Right lobe of liver (tissue), 6 donors: ENCODE data around the gene MTCH2. TPM values are rescaled to one million over a fixed set of nuclear protein-coding genes. Genes with fewer than 3 reads are reported as not detected.

Source experiments
- ATAC-seq, 4 donors: fragments of 200-7000 bp; cut with Tn5 transposase; one replicate each; pipeline ENCODE4 v1.9.1; 2020; ENCODE audit warnings: mild to moderate bottlenecking in 4 of 4, moderate library complexity in 4 of 4
- DNase-seq, 3 donors: peaks; one replicate each; pipeline ENCODE4 v3.0.0-alpha.2; 2020
- H3K27ac ChIP-seq, 3 donors: fragments of 200-600 bp; one replicate each; pipeline ENCODE4 v1.8.0; 2022
- H3K27me3 ChIP-seq, 2 donors: fragments of 200-600 bp; one replicate each; pipeline ENCODE4 v1.8.0; 2022
- H3K36me3 ChIP-seq, 4 donors: fragments of 200-600 bp; sonication (generic) in 1 of 4; one replicate each; pipeline versions ENCODE4 v1.5.1 to v1.8.0; 2017 to 2022; ENCODE audit warnings: control low read depth in 1 of 4
- H3K4me1 ChIP-seq, 4 donors: fragments of 200-600 bp; sonication (generic) in 1 of 4; one replicate each; pipeline versions ENCODE4 v1.5.1 to v1.8.0; 2017 to 2022; ENCODE audit warnings: control low read depth in 1 of 4
- H3K4me3 ChIP-seq, 3 donors: fragments of 200-600 bp; one replicate each; pipeline ENCODE4 v1.8.0; 2022
- H3K9me3 ChIP-seq, 4 donors: fragments of 200-600 bp; sonication (generic) in 1 of 4; one replicate each; pipeline versions ENCODE4 v1.5.1 to v1.8.0; 2017 to 2022; ENCODE audit warnings: control low read depth in 1 of 4
- POLR2A ChIP-seq: fragments of 450-650 bp; IDR thresholded peaks from one replicate; pipeline ENCODE4 v1.6.1; 2017; ENCODE audit warnings: antibody characterized with exemption, mild to moderate bottlenecking
- WGBS: methylation state at CpG from one replicate; pipeline ENCODE4 v1.1.6; 2018; ENCODE audit warnings: low coverage, low lambda C conversion rate; ENCODE audit not compliant: insufficient coverage; ENCODE audit errors: missing lambda C conversion rate; 5-methylcytosine and 5-hydroxymethylcytosine counted together
- intact Hi-C, 2 donors: fragments of 100-400 bp; cut with DNase I; formaldehyde crosslinking; loops; one replicate each; pipeline versions ENCODE4 v1.11.2 to v1.14.1; 2022
- total RNA-seq, 6 experiments: library from RNA; depleted of rRNA in 2 of 6; stranded (reverse); fragments of >200 nt in 2 of 6; fragmentation: NEBNext Ultra II Directional in 3 of 6; extraction: Animal tissue kit (Norgen Biotek cat#: 25700) in 3 of 6; gene quantifications; one replicate each; pipeline versions ENCODE4 v1.1.0 to v1.2.4, GENCODE V29; 2016 to 2023
- TF ChIP-seq, protein P1 (sequence below), 4 donors: fragments of 200-600 bp in 3 of 4; fragments of 450-650 bp in 1 of 4; IDR thresholded peaks; one replicate each; pipeline versions ENCODE4 v1.5.1 to v1.8.0; 2016 to 2022; ENCODE audit warnings: antibody characterized with exemption in 4 of 4, mild to moderate bottlenecking in 2 of 4
- donor health status: DM: no; HTN: yes; CAD: no.
- donor health status: DM: no; HTN: no; CAD: no.
- donor health status: DM: no; HTN: no; CAD: no.
- donor health status: DM: no; HTN: yes; CAD: no.
- donor health status: DM: no; HTN: yes; CAD: no.

Gene MTCH2
- total RNA-seq, 6 experiments from 2014 or later = 123 to 179 (median 135) TPM

DNA sequence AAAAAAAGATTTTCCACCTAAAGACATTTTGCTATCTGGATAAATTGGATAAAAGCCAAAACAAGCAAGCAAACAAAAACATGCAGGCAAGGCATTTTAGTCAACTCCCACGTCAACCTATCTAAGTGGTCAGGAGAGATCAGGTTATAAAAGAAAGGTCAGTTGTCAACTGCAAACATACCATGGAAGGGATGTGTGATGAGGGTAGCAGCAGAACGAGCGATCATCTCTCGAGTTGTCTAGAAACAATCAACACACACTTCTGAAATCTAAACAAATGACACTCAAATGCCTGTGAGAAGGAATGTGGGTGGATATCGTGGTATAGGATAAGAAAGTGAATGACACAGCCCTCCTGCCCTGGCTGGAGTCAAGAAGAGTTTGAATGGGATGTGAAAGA lies 10.9 kb downstream of the MTCH2 start:
- no peak for TF ChIP-seq POLR2A
- TF ChIP-seq, protein P1, sequence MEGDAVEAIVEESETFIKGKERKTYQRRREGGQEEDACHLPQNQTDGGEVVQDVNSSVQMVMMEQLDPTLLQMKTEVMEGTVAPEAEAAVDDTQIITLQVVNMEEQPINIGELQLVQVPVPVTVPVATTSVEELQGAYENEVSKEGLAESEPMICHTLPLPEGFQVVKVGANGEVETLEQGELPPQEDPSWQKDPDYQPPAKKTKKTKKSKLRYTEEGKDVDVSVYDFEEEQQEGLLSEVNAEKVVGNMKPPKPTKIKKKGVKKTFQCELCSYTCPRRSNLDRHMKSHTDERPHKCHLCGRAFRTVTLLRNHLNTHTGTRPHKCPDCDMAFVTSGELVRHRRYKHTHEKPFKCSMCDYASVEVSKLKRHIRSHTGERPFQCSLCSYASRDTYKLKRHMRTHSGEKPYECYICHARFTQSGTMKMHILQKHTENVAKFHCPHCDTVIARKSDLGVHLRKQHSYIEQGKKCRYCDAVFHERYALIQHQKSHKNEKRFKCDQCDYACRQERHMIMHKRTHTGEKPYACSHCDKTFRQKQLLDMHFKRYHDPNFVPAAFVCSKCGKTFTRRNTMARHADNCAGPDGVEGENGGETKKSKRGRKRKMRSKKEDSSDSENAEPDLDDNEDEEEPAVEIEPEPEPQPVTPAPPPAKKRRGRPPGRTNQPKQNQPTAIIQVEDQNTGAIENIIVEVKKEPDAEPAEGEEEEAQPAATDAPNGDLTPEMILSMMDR (IDR thresholded peaks at IDR 0.05) = no peak
- peak; percentile 44 to 62 (median 54) for ATAC-seq
- H3K4me1 ChIP-seq = no peaks in the 10 kb centered on the region
- H3K27me3 ChIP-seq = no peaks in the 10 kb centered on the region
- no peak for DNase-seq
- 33% methylated on average over 5 of the region's 5 CpGs for WGBS
- intact Hi-C loops = loop anchor here in 1 of 2 donors (10.0 kb wide), 1 partner anchor 123 kb away; no protein-coding TSS in a partner anchor
- no peak overlapping the region for H3K4me3 ChIP-seq
- peak overlapping the region in 1 of 3 donors; percentile 14 for H3K27ac ChIP-seq
- no peaks in the 10 kb centered on the region for H3K9me3 ChIP-seq
- peaks cover 3 to 90% (median 54%) of the 10 kb centered on the region in 4 donors for H3K36me3 ChIP-seq

DNA sequence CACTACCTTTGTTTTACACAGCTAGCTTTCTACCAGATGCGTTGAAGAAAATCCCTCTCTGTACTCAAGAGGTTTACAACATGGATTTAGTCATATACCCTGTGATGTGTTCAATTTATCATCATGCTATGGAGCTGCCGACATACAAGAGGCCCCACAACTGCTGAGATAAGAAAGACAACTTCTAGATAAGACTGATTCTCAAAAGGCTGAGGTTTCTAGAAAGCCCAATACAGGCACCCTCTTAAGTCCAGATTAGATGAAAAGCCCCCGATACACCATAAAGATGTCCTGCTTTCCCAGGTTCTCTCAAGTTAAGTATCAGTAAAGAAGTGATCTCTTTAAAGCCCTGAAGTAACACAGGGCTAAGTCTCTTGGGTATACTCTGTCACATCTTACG lies 14.3 kb downstream of the MTCH2 start:
- no peaks in the 10 kb centered on the region for H3K9me3 ChIP-seq
- WGBS = 91% methylated on average over 4 of the region's 4 CpGs
- no peaks in the 10 kb centered on the region for H3K27me3 ChIP-seq
- DNase-seq = no peak
- no peaks in the 10 kb centered on the region for H3K4me1 ChIP-seq
- intact Hi-C loops = no loop called here
- H3K27ac ChIP-seq = no peak overlapping the region
- no peak overlapping the region for H3K4me3 ChIP-seq
- TF ChIP-seq, protein P1 (IDR thresholded peaks at IDR 0.05) = no peak
- no peak for ATAC-seq
- peaks cover 4 to 90% (median 53%) of the 10 kb centered on the region in 4 donors for H3K36me3 ChIP-seq

DNA sequence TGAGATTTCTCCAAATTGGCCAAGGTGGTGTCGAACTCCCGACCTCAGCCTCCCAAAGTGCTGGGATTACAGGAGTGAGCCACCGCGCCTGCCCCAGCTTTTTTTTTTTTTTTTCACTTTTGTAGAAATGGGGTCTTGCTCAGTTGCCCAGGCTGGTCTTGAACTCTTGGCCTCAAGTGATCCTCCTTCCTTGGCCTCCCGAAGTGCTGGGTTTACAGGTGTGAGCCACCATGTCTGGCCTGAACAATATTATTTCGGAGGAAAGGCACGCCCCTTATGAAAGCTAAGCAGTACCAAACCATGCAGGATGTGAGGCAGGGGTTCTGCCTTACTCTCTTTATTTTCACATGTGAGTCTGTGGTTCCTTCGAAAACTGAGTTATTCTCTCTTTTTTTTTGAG lies 16.1 kb downstream of the MTCH2 start:
- TF ChIP-seq, protein P1 (IDR thresholded peaks at IDR 0.05) = no peak
- no peak for TF ChIP-seq POLR2A
- H3K4me1 ChIP-seq = no peaks in the 10 kb centered on the region
- H3K36me3 ChIP-seq = peaks cover 4 to 99% (median 64%) of the 10 kb centered on the region in 4 donors
- WGBS = 77% methylated on average over 4 of the region's 8 CpGs
- DNase-seq = no peak
- H3K4me3 ChIP-seq = no peak overlapping the region
- intact Hi-C loops = no loop called here
- no peaks in the 10 kb centered on the region for H3K9me3 ChIP-seq
- H3K27ac ChIP-seq = no peak overlapping the region
- ATAC-seq = no peak
- no peaks in the 10 kb centered on the region for H3K27me3 ChIP-seq

GRCh38 chr11:47620836-47621378 lies 21.5 kb downstream of the MTCH2 start:
- DNase-seq (no peak), ATAC-seq (no peak)
- Histone ChIP-seq H3K36me3 (peaks cover 0 to 93% (median 61%) of the 10 kb centered on the region in 4 donors), H3K27ac (no peak overlapping the region), H3K27me3 (no peaks in the 10 kb centered on the region), H3K4me3 (no peak overlapping the region), H3K9me3 (no peaks in the 10 kb centered on the region), H3K4me1 (no peaks in the 10 kb centered on the region)
- no peak for TF ChIP-seq POLR2A
- TF ChIP-seq, protein P1 (IDR thresholded peaks at IDR 0.05) = no peak
- intact Hi-C loops = no loop called here
- 88% methylated on average over 2 of the region's 2 CpGs for WGBS
